CD4-positive, alpha-beta memory T cell (primary cell): ENCODE results near the gene BRINP1. TPM values are rescaled to one million over a fixed set of nuclear protein-coding genes. Genes with fewer than 3 reads are reported as not detected.

Experiments used
- CTCF ChIA-PET: fragments of 350-600 bp; sonication (Branson Sonifier 250); formaldehyde crosslinking; loops from one replicate; lab custom pipeline; 2021; ENCODE audit warnings: inconsistent platforms; ENCODE audit not compliant: partially characterized antibody; lab: Charles Lee
- POLR2A ChIA-PET: fragments of 350-600 bp; sonication (Branson Sonifier 250); formaldehyde crosslinking; loops from one replicate; lab custom pipeline; 2021; ENCODE audit not compliant: partially characterized antibody; lab: Charles Lee
- DNase-seq, 5 donors: peaks; one replicate each; pipeline versions ENCODE4 v3.0.0 to v3.0.0-alpha.2; 2020 to 2022; ENCODE audit warnings: mixed read lengths in 1 of 5
- H3K27ac ChIP-seq: one replicate; pipeline ENCODE4 v1.7.0; 2013; ENCODE audit warnings: low read depth, low read length
- H3K27me3 ChIP-seq: 2 replicates; pipeline ENCODE4 v1.7.0; 2013; ENCODE audit warnings: mild to moderate bottlenecking, low read length, moderate library complexity; ENCODE audit not compliant: insufficient read depth
- H3K36me3 ChIP-seq: 2 replicates; pipeline ENCODE4 v1.7.0; 2013; ENCODE audit warnings: mild to moderate bottlenecking, low read length, moderate library complexity; ENCODE audit not compliant: insufficient read depth
- H3K4me1 ChIP-seq: 2 replicates; pipeline ENCODE4 v1.7.0; 2013; ENCODE audit warnings: mild to moderate bottlenecking, low read length, moderate library complexity; ENCODE audit not compliant: insufficient read depth
- H3K4me3 ChIP-seq, 2 donors: one replicate each; pipeline ENCODE4 v1.7.0; 2013; ENCODE audit warnings: low read length in 2 of 2, mild to moderate bottlenecking in 1 of 2
- H3K9me3 ChIP-seq, 2 donors: one replicate each; pipeline ENCODE4 v1.7.0; 2013; ENCODE audit warnings: low read length in 2 of 2, control low read depth in 1 of 2; ENCODE audit not compliant: control insufficient read depth in 1 of 2
- H3K27ac Mint-ChIP-seq, 7 donors: one replicate each; pipeline ENCODE4 v1.8.0; 2020 to 2021; ENCODE audit warnings: mixed read lengths in 7 of 7, mild to moderate bottlenecking in 6 of 7, inconsistent platforms in 3 of 7, moderate library complexity in 3 of 7
- H3K27me3 Mint-ChIP-seq, 2 donors: one replicate each; pipeline ENCODE4 v1.8.0; 2020 to 2021; ENCODE audit warnings: mixed read lengths in 2 of 2
- H3K36me3 Mint-ChIP-seq, 2 donors: one replicate each; pipeline ENCODE4 v1.8.0; 2020 to 2021; ENCODE audit warnings: mixed read lengths in 2 of 2, inconsistent platforms in 1 of 2, mild to moderate bottlenecking in 1 of 2
- H3K4me1 Mint-ChIP-seq, 4 donors: one replicate each; pipeline ENCODE4 v1.8.0; 2020 to 2021; ENCODE audit warnings: mixed read lengths in 4 of 4, mild to moderate bottlenecking in 1 of 4
- H3K4me3 Mint-ChIP-seq, 8 donors: one replicate each; pipeline ENCODE4 v1.8.0; 2020 to 2021; ENCODE audit warnings: mixed read lengths in 8 of 8, mild to moderate bottlenecking in 7 of 8, moderate library complexity in 6 of 8, inconsistent platforms in 3 of 8
- H3K9me3 Mint-ChIP-seq, 8 donors: one replicate each; pipeline ENCODE4 v1.8.0; 2020 to 2021; ENCODE audit warnings: mixed read lengths in 8 of 8, mild to moderate bottlenecking in 5 of 8, inconsistent platforms in 3 of 8, moderate library complexity in 1 of 8
- intact Hi-C: fragments of 100-400 bp; cut with micrococcal nuclease; formaldehyde crosslinking; loops from one replicate; pipeline ENCODE4 v1.15.1; 2023
- polyA plus RNA-seq, 2 donors: library from polyadenylated mRNA; unstranded; fragments of 300-500 nt; fragmentation: Illumina TruSeq; gene quantifications; one replicate each; pipeline ENCODE4 v1.2.3, GENCODE V29; 2021
- total RNA-seq, 2 experiments: library from RNA; stranded (reverse); gene quantifications; one replicate each; pipeline ENCODE4 v1.2.3, GENCODE V29; 2021

Gene BRINP1
- total and polyA plus RNA-seq, 4 experiments from 2014 or later: not detected

- ChIA-PET POLR2A (no interaction called here), CTCF (no interaction called here)
- Mint-ChIP-seq H3K27me3 (no peaks in the 10 kb centered on the region), H3K4me1 (no peaks in the 10 kb centered on the region), H3K9me3 (peaks cover 0 to 3% (median 0%) of the 10 kb centered on the region in 8 donors), H3K27ac (no peak overlapping the region), H3K36me3 (no peaks in the 10 kb centered on the region), H3K4me3 (no peak overlapping the region)
- no peak for DNase-seq
- H3K36me3 ChIP-seq: no peaks in the 10 kb centered on the region
- H3K4me3 ChIP-seq: no peak overlapping the region
- H3K27me3 ChIP-seq: no peaks in the 10 kb centered on the region
- H3K4me1 ChIP-seq: no peaks in the 10 kb centered on the region
- intact Hi-C loops: no loop called here
- no peaks in the 10 kb centered on the region for H3K9me3 ChIP-seq
- H3K27ac ChIP-seq: no peak overlapping the region
Measured at GRCh38 chr9:119391878-119392277, 22.6 kb upstream of the BRINP1 start.

GRCh38 chr9:119375892-119376291 is 6.7 kb upstream of the BRINP1 start:
- Histone ChIP-seq H3K4me1 (no peaks in the 10 kb centered on the region), H3K27me3 (no peaks in the 10 kb centered on the region), H3K27ac (no peak overlapping the region), H3K36me3 (no peaks in the 10 kb centered on the region), H3K4me3 (no peak overlapping the region), H3K9me3 (no peaks in the 10 kb centered on the region)
- ChIA-PET CTCF (no interaction called here), POLR2A (no interaction called here)
- no peak overlapping the region for H3K4me3 Mint-ChIP-seq
- no peak overlapping the region for H3K27ac Mint-ChIP-seq
- peaks cover 0 to 19% (median 10%) of the 10 kb centered on the region in 8 donors for H3K9me3 Mint-ChIP-seq
- no peaks in the 10 kb centered on the region for H3K36me3 Mint-ChIP-seq
- DNase-seq: no peak
- intact Hi-C loops: no loop called here
- no peaks in the 10 kb centered on the region for H3K4me1 Mint-ChIP-seq
- peaks cover 0 to 2% of the 10 kb centered on the region in 2 donors for H3K27me3 Mint-ChIP-seq

DNA sequence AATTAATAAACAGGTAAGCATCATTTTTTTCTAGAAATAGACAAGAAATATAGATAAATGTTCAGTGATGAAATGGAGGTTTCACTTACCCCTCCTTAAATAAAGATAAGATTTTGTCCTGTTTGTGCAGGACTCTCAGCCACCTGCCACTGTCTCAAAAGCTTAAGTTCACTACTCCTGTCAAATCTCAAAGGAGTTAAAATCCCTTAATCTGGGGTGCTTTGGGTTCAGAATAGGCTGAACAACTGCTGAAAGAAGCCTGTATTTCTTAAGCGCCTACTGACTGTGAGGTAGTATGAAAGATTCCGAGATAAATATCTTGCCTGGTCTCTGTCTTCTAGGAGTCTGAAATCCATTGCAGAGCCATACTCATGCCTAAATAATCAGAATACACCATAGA is 3.7 kb upstream of the BRINP1 start:
- no peak for DNase-seq
- Histone ChIP-seq H3K27me3 (no peaks in the 10 kb centered on the region), H3K36me3 (no peaks in the 10 kb centered on the region), H3K27ac (no peak overlapping the region), H3K4me1 (no peaks in the 10 kb centered on the region), H3K9me3 (no peaks in the 10 kb centered on the region), H3K4me3 (no peak overlapping the region)
- peaks cover 3 to 27% (median 20%) of the 10 kb centered on the region in 8 donors for H3K9me3 Mint-ChIP-seq
- CTCF ChIA-PET: no interaction called here
- no peak overlapping the region for H3K4me3 Mint-ChIP-seq
- POLR2A ChIA-PET: no interaction called here
- peaks cover 0 to 2% (median under 1%) of the 10 kb centered on the region in 4 donors for H3K4me1 Mint-ChIP-seq
- H3K27me3 Mint-ChIP-seq: peaks cover 11 to 16% of the 10 kb centered on the region in 2 donors
- peaks cover 0 to 4% of the 10 kb centered on the region in 2 donors for H3K36me3 Mint-ChIP-seq
- no peak overlapping the region for H3K27ac Mint-ChIP-seq
- intact Hi-C loops: no loop called here

DNA sequence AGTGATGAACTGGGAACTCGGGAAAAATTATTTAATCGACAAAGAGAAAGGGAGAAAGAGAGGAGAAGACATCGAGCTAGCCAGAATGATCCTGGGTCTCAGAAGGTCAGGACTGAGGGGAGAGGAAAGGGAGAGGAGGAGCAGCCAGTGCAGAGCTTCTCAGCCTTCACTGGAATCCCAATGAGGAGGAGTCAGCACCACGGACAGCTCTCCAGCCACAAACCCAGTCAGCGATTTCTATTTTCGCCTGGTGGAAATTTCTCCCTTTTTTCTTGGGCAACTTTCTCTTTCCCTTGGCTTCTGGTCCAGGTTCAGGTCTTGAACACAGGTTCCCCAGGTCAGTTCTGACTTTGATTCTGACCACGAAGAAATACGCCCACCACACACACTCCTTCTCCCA is 1.6 kb upstream of the BRINP1 start:
- POLR2A ChIA-PET: no interaction called here
- H3K36me3 Mint-ChIP-seq: peaks cover 0 to 4% of the 10 kb centered on the region in 2 donors

DNA sequence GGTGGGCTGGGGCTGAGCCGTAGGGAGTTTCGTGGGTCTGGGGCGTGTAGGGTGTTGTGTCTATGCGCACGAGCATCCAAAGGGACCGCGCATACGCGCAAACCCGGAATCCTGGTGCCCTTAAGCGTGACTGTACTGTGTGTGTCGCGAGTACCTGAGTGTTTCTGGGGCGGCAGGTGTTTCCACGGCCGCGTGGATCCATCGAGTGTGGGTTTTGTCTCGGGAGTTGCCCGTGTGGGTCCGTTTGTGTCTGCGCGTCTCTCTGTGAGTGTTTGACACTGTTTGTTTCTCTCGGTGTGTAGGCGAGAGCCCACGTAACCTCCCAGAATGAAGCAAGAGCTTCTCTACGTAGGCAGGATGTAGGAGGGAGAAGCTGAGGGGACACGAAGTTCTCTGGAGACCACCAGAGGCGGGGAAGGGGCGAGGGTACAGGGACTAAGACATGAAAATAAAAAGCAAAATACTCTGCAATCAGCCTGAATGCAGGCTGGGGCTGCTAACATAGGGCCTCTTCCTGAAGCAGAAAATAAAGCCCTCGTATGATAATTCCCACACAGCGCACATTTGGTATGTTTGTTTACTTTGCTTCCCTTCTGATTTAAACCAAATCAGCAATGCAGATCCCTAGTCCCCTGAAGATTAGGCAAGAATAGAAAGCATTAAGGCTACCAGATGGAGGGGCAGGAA is 588 bp upstream of the BRINP1 start:
- no peak for DNase-seq
- H3K4me1 ChIP-seq: no peaks in the 10 kb centered on the region
- Mint-ChIP-seq H3K36me3 (peaks cover 0 to 4% of the 10 kb centered on the region in 2 donors), H3K4me1 (peaks cover 0 to 2% (median under 1%) of the 10 kb centered on the region in 4 donors), H3K27ac (no peak overlapping the region), H3K27me3 (peaks cover 18 to 22% of the 10 kb centered on the region in 2 donors), H3K4me3 (no peak overlapping the region), H3K9me3 (peaks cover 3 to 32% (median 25%) of the 10 kb centered on the region in 8 donors)
- ChIA-PET CTCF (no interaction called here), POLR2A (no interaction called here)
- H3K9me3 ChIP-seq: no peaks in the 10 kb centered on the region
- no peak overlapping the region for H3K4me3 ChIP-seq
- no peak overlapping the region for H3K27ac ChIP-seq
- H3K36me3 ChIP-seq: no peaks in the 10 kb centered on the region
- no peaks in the 10 kb centered on the region for H3K27me3 ChIP-seq
- intact Hi-C loops: no loop called here

More for the DNA sequence above, 1.6 kb upstream of the BRINP1 start:
- Mint-ChIP-seq H3K27me3 (peaks cover 18 to 22% of the 10 kb centered on the region in 2 donors), H3K27ac (peak overlapping the region in 1 of 7 donors; percentile 31), H3K4me1 (peaks cover 0 to 2% (median under 1%) of the 10 kb centered on the region in 4 donors), H3K9me3 (peaks cover 3 to 30% (median 23%) of the 10 kb centered on the region in 8 donors), H3K4me3 (no peak overlapping the region)
- CTCF ChIA-PET: no interaction called here
- H3K27ac ChIP-seq: no peak overlapping the region
- H3K4me3 ChIP-seq: no peak overlapping the region
- H3K27me3 ChIP-seq: no peaks in the 10 kb centered on the region
- intact Hi-C loops: no loop called here
- no peak for DNase-seq
- H3K9me3 ChIP-seq: no peaks in the 10 kb centered on the region
- H3K4me1 ChIP-seq: no peaks in the 10 kb centered on the region
- H3K36me3 ChIP-seq: no peaks in the 10 kb centered on the region

GRCh38 chr9:119368179-119368578 is 1.1 kb downstream of the BRINP1 start:
- Mint-ChIP-seq H3K9me3 (peaks cover 3 to 30% (median 20%) of the 10 kb centered on the region in 8 donors), H3K27ac (no peak overlapping the region), H3K4me1 (peaks cover 0 to 2% (median under 1%) of the 10 kb centered on the region in 4 donors), H3K4me3 (no peak overlapping the region), H3K27me3 (peaks cover 18 to 22% of the 10 kb centered on the region in 2 donors), H3K36me3 (peaks cover 0 to 4% of the 10 kb centered on the region in 2 donors)
- Histone ChIP-seq H3K27me3 (no peaks in the 10 kb centered on the region), H3K36me3 (no peaks in the 10 kb centered on the region), H3K4me1 (no peaks in the 10 kb centered on the region), H3K27ac (no peak overlapping the region), H3K4me3 (no peak overlapping the region), H3K9me3 (no peaks in the 10 kb centered on the region)
- DNase-seq: peak in 1 of 5 donors; percentile 33
- intact Hi-C loops: no loop called here
- ChIA-PET CTCF (no interaction called here), POLR2A (no interaction called here)

GRCh38 chr9:119367683-119368075 is 1.6 kb downstream of the BRINP1 start:
- Histone ChIP-seq H3K36me3 (no peaks in the 10 kb centered on the region), H3K27ac (no peak overlapping the region), H3K9me3 (no peaks in the 10 kb centered on the region), H3K27me3 (no peaks in the 10 kb centered on the region), H3K4me1 (no peaks in the 10 kb centered on the region), H3K4me3 (no peak overlapping the region)
- Mint-ChIP-seq H3K4me3 (no peak overlapping the region), H3K36me3 (peaks cover 0 to 4% of the 10 kb centered on the region in 2 donors), H3K9me3 (peaks cover 3 to 34% (median 21%) of the 10 kb centered on the region in 8 donors), H3K4me1 (peaks cover 0 to 2% (median under 1%) of the 10 kb centered on the region in 4 donors), H3K27me3 (peaks cover 18 to 22% of the 10 kb centered on the region in 2 donors), H3K27ac (peak overlapping the region in 1 of 7 donors; percentile 32)
- CTCF ChIA-PET: no interaction called here
- POLR2A ChIA-PET: no interaction called here
- no peak for DNase-seq
- intact Hi-C loops: no loop called here
